ENCODE measurements around the gene TUBB2A.
"Not testable (repeated sequence)": the region's sequence is repeated elsewhere in the genome, so short reads cannot be mapped to it uniquely, and the experiment has no call there.

Gene TUBB2A

GRCh38 chr6:3156184-3157130 lies 887 bp downstream of the TUBB2A start:
- DNase-seq (ENCODE audit: low spot score); FAIRE-seq: not testable (repeated sequence)

GRCh38 chr6:3155416-3155815 lies 1.9 kb downstream of the TUBB2A start:
- not testable (repeated sequence) for DNase-seq (ENCODE audit: low spot score)

DNA sequence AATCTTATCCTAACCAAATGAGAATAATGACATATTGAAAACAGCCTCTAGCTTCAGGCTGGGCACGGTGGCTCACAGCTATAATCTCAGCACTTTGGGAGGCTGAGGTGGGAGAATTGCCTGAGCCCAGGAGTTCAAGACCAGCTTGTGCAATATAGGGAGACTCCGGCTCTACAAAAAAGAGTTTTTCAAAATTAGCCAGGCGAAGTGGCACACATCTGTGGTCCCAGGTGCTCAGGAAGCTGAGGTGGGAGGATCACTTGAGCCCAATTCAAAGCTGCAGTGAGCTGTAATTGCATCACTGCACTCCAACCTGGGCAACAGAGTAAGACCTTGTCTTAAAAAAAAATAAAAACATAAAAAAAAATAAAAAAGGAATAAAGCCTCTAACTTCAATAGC lies 4.7 kb downstream of the TUBB2A start:
- FAIRE-seq (no peak), DNase-seq (ENCODE audit: low spot score) (no peak)

More at GRCh38 chr6:3155416-3155815, 1.9 kb downstream of the TUBB2A start:
- not testable (repeated sequence) for FAIRE-seq

- no peak for FAIRE-seq
- no peak for DNase-seq (ENCODE audit: low spot score)
Measured at GRCh38 chr6:3151691-3152090, 5.7 kb downstream of the TUBB2A start.

DNA sequence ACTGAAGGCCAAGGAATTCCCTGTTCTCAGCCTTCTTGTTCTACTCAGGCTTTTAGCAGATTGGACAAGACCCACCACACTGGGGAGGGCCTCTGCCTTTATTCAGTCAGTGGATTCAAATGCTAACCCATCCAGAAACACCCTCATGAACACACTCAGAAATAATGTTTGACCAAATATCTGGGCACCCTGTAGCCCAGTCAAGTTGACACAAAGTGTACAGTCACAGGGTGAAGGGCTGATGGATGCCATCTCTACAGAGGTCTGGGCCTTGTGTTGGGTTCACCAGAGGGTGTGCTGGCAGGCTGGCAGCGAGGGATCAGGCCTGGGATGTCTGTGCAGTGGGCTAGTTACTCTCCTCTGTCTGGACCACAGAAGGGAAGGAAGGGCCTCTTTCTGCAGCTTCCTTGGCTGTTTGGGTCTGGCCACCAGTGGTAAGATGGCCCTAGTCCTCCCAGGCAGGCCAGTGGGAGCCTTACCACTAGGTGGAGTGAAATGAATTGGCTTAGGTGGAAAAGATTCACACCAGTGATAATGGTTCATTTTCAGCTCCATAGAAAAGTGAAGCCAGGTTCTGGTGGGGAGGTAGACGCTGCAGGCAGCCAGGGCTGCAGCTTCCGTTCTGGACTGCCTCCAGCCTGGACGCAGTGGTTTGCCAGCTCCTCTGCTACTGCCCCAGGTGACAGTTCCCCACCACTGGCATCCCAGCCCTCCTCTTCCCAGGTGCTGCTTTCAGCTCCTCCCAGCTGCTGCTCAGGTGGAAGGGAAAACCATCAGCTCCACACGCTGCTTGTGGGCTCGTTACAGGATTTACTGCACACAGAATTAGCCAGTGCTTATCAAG lies 9.2 kb downstream of the TUBB2A start:
- FAIRE-seq (no peak), DNase-seq (ENCODE audit: low spot score) (no peak)

DNA sequence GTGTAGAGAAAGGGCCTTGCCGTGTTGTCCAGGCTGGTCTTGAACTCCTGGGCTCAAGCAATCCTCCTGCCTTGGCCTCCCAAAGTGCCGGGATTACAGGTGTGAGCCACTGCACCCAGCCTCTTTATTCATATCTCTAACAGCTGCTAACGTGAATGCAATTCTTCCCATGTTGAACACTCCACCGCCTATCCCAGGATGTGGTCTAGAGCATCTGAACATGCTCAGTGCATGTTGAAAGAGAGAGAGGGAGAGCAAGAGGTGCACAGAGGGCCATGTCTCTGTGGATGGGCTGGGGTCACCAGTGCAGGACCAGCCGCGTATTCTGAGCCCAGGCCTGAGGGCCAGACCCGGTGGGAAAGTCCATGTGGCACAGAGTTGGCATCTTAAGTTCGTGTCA lies 12.8 kb downstream of the TUBB2A start:
- DNase-seq (ENCODE audit: low spot score) (no peak), FAIRE-seq (no peak)

GRCh38 chr6:3143158-3143557 lies 14.2 kb downstream of the TUBB2A start:
- FAIRE-seq (no peak), DNase-seq (ENCODE audit: low spot score) (no peak)

DNA sequence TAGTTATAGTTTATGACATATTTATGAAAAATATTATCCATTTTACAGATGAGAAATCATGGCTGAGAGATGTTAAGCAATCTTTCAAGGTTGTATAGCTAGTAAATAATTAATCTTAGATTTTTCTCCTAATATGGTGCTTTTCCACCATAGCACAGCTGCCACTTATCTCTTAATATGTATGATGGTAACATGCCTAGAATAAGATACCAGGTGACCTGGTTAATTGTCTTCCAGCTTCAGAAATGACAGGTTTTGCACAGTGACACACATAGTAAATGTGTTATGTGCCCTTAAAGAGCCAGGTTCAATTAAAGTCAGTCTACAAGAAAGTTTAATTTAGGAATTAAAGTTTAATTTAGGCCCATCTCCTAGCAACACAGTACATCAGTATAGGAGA lies 14.8 kb downstream of the TUBB2A start:
- DNase-seq (ENCODE audit: low spot score) (no peak), FAIRE-seq (no peak)

- DNase-seq (ENCODE audit: low spot score) = no peak
- no peak for FAIRE-seq
Measured at GRCh38 chr6:3140201-3140600, 17.1 kb downstream of the TUBB2A start.

- DNase-seq (ENCODE audit: low spot score) (peak; percentile 26), FAIRE-seq (no peak)
Measured at GRCh38 chr6:3139090-3139903, 18.0 kb downstream of the TUBB2A start.

- DNase-seq (ENCODE audit: low spot score) (no peak), FAIRE-seq (no peak)
Measured at GRCh38 chr6:3138341-3138740, 19.0 kb downstream of the TUBB2A start.

DNA sequence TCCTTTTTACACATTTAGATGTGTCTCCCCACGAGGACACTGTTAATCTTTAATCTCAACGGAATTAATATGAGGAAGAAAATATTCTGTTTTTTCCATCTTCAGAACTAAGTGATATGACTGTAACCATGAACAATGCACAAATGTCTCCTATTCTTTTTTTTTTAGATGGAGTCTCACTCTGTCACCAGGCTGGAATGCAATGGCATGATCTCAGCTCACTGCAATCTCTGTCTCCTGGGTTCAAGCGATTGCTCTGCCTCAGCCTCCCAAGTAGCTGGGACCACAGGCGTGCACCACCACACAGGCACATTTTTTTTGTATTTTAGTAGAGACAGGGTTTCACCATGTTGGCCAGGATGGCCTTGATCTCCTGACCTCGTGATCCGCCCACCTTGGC lies 19.5 kb downstream of the TUBB2A start:
- not testable (repeated sequence) for DNase-seq (ENCODE audit: low spot score); FAIRE-seq

DNA sequence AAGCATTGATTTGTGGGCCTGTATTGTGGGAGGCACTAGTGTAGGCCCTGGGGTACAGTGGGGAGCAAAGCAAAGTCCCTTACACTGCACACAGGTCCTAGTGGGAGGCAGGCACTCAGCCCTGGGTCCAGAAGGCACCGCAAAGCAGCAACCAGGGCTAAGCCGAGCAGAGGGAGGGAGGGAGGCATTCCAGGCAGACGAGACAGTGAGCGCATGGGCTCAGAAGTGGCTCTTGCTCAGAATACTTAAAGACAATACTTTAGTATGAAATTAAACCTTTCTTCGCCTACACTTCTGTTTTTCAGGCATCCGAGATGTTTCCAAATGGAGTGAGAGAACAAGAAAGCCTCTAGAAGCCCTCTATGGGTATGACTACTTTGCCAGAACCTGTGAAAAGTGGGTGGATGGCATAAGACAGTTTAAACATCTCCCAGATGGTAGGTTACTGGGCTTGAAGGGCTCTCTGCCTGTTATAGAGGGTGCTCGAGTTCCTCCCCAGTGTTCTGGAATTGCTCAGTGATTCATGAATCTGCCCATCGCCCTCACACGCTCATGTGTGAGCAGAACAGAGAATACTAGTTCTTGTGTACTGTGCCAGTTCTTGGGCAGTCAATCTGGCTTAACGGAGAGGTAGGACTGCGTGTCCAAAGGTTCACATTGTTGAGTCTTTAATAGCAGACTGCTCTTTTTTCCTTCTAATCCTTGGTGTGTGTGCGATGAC lies 20.1 kb downstream of the TUBB2A start:
- FAIRE-seq (no peak), DNase-seq (ENCODE audit: low spot score) (no peak)

DNA sequence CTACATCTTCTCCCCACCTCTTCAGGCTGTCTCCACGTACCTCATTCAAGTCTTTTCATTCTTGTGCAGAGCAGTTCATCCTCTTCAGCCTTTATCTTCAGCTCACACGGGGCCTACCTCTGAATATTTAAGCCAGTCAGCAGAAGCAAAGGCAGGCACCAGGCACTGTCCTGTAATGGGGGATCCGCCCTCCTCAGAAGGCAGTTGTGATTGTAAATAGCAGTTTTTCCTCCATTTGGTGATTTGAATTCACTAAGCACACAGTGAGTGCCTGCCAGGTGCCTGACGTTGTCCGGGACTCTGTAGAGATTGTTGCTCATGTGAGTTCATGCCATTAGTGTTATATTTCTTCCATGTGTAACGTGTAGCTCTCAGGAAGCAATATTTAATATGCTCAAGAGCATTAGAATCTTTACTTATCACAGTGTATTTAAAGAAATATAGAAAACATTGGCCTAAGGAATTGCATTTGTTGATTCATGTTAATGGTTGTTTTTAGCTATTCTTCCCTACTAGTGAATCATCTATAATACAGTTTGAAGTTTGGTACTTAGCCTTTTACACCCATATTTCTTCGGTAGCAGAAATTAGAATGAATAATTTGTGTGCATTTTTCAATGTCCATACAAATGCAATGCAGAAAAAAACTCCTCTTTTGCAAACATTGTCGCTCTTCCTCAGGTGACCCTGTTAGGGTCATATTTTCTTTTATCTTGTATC lies 20.9 kb downstream of the TUBB2A start:
- FAIRE-seq (no peak), DNase-seq (ENCODE audit: low spot score) (no peak)

GRCh38 chr6:3135668-3136291 lies 21.6 kb downstream of the TUBB2A start:
- no peak for FAIRE-seq
- DNase-seq (ENCODE audit: low spot score) = no peak

- DNase-seq (ENCODE audit: low spot score) (no peak), FAIRE-seq (no peak)
Measured at GRCh38 chr6:3133515-3133914, 23.8 kb downstream of the TUBB2A start.

DNA sequence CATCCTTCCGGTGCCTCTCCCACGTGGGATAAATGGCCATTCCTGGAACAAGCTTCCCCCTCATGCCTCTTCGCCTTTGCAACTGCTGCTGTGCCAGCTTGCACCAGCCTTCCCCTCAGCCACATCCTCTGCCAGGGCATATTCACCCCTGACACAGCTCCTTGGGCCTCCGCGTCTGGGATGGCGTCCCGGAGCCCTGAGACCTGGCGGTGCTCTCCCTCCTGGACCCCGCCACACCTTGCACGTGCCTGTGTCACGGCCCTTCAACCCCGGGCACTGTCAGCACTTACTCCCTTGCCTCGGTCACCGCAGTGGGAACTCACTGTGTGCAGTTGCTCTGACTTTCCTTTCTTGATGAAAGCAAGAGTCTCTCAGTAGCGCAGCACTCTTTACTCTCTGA lies 25.6 kb downstream of the TUBB2A start:
- no peak for FAIRE-seq

DNA sequence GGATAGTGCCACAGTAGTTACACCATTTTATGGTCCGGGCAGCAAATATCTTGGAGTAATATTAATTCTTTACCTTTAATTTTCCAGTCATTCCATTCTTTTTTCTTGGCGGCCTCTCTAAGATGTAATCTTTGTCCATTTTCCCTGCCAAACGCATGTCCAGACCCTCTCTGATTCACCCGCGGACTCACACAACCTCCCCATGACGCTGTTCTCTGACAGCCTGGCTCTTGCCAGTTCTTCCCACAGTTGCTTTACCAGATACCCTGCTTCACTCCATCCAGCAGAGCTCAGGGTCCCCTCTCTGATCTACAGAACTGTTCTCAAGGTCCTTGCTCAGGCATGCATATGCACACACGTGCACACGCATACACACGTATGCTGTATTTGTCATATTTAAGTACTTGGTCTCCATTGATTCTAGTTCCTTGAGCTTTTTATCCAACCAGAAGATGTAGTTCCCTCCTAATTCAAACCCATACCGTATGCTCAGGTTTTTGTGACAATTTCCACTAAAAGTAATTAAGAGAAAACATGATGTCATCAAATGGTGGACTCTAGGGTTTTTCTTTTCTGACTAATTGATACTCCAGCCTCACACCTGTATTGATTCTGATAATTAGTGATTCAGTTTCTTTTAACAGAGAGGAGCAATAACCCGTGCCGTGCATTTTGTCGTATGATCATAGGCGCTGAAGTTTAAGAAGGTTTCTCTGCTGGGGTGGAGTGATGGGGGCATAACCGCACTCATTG lies 28.8 kb downstream of the TUBB2A start:
- DNase-seq (ENCODE audit: low spot score) = no peak
- FAIRE-seq = no peak

More for the DNA sequence above, 25.6 kb downstream of the TUBB2A start:
- DNase-seq (ENCODE audit: low spot score) = no peak

GRCh38 chr6:3125815-3126214 lies 31.5 kb downstream of the TUBB2A start:
- FAIRE-seq (no peak), DNase-seq (ENCODE audit: low spot score) (no peak)

Data from RCC 7860 (cell line).